GM23338 (cell line): ENCODE data around the gene GBF1. TPM values are rescaled to one million over a fixed set of nuclear protein-coding genes. Genes with fewer than 3 reads are reported as not detected.

Experiments used
- ATAC-seq: fragments of 200-7000 bp; cut with Tn5 transposase; 3 replicates; pipeline ENCODE4 v1.9.1; 2020
- DNase-seq: peaks from one replicate; pipeline ENCODE4 v3.0.0-alpha.2; 2015; ENCODE audit warnings: low spot score
- H2AFZ ChIP-seq: fragments of 200-600 bp; sonication (generic); 2 replicates; pipeline ENCODE4 v1.8.0; 2016; ENCODE audit warnings: antibody characterized with exemption, mild to moderate bottlenecking, moderate library complexity
- H3F3A ChIP-seq: fragments of 200-600 bp; sonication (generic); replicated peaks from 2 replicates; pipeline ENCODE4 v1.8.0; 2017; ENCODE audit warnings: antibody characterized with exemption, mixed run types, low read depth
- H3K27ac ChIP-seq: fragments of 200-600 bp; sonication (generic); 2 replicates; pipeline ENCODE4 v1.6.1; 2016; ENCODE audit warnings: low read depth
- H3K27me3 ChIP-seq: fragments of 200-600 bp; sonication (generic); 2 replicates; pipeline ENCODE4 v1.8.0; 2016; ENCODE audit warnings: mild to moderate bottlenecking, mixed run types, moderate library complexity; ENCODE audit not compliant: insufficient read depth
- H3K36me3 ChIP-seq: fragments of 200-600 bp; sonication (generic); 2 replicates; pipeline ENCODE4 v1.8.0; 2016; ENCODE audit warnings: mild to moderate bottlenecking; ENCODE audit not compliant: insufficient read depth
- H3K4me1 ChIP-seq: fragments of 200-600 bp; sonication (generic); 2 replicates; pipeline ENCODE4 v1.8.0; 2016; ENCODE audit warnings: mild to moderate bottlenecking, moderate library complexity; ENCODE audit not compliant: insufficient read depth
- H3K4me2 ChIP-seq: fragments of 200-600 bp; sonication (generic); 2 replicates; pipeline ENCODE4 v1.7.1; 2017; ENCODE audit warnings: mixed run types
- H3K4me3 ChIP-seq: fragments of 200-600 bp; sonication (generic); 2 replicates; pipeline ENCODE4 v1.6.1; 2016; ENCODE audit warnings: mixed run types
- H3K79me2 ChIP-seq: fragments of 200-600 bp; sonication (generic); replicated peaks from 2 replicates; pipeline ENCODE4 v1.8.0; 2017; ENCODE audit warnings: mild to moderate bottlenecking; ENCODE audit not compliant: insufficient read depth
- H3K9me2 ChIP-seq: fragments of 200-600 bp; sonication (generic); 2 replicates; pipeline ENCODE4 v1.8.0; 2017; ENCODE audit not compliant: insufficient read depth
- H4K20me1 ChIP-seq: fragments of 200-600 bp; sonication (generic); replicated peaks from 2 replicates; pipeline ENCODE4 v1.8.0; 2017; ENCODE audit warnings: mild to moderate bottlenecking; ENCODE audit not compliant: insufficient read depth
- H3K27ac Mint-ChIP-seq: 2 replicates; pipeline ENCODE4 v1.8.0; 2020; ENCODE audit warnings: inconsistent platforms, mild to moderate bottlenecking, moderate library complexity, mixed read lengths
- H3K27me3 Mint-ChIP-seq: 3 replicates; pipeline ENCODE4 v1.8.0; 2022; ENCODE audit warnings: low read depth, mild to moderate bottlenecking, moderate library complexity, mixed read lengths, inconsistent platforms; ENCODE audit not compliant: insufficient read depth, poor library complexity
- H3K36me3 Mint-ChIP-seq: 3 replicates; pipeline ENCODE4 v1.8.0; 2021; ENCODE audit warnings: low read depth, mild to moderate bottlenecking, inconsistent platforms, moderate library complexity, mixed read lengths
- H3K4me1 Mint-ChIP-seq: 3 replicates; pipeline ENCODE4 v1.8.0; 2020; ENCODE audit warnings: mild to moderate bottlenecking, inconsistent platforms, mixed read lengths
- H3K4me3 Mint-ChIP-seq: 3 replicates; pipeline ENCODE4 v1.8.0; 2021; ENCODE audit warnings: moderate library complexity, mild to moderate bottlenecking, inconsistent platforms, mixed read lengths
- H3K9me3 Mint-ChIP-seq: 3 replicates; pipeline ENCODE4 v1.8.0; 2020; ENCODE audit warnings: moderate library complexity, mild to moderate bottlenecking, inconsistent platforms, mixed read lengths
- polyA plus RNA-seq: library from polyadenylated mRNA; unstranded; fragments of >200 nt; fragmentation: Nextera tagmentation; extraction: Ambion mirVana; gene quantifications from 2 replicates; pipeline ENCODE4 v1.2.1, GENCODE V29; 2016
- total RNA-seq: library from RNA; depleted of rRNA; stranded (reverse); fragments of >200 nt; shearing (Covaris generic); gene quantifications from 2 replicates; pipeline ENCODE4 v1.2.3, GENCODE V29; 2014
- TF ChIP-seq, protein P1 (sequence below): fragments of 250-450 bp; sonication (Bioruptor Pico); IDR thresholded peaks from 2 replicates; pipeline ENCODE4 v1.5.0; 2020; ENCODE audit warnings: mild to moderate bottlenecking, moderate library complexity
- TF ChIP-seq, protein P2 (sequence below): IDR thresholded peaks from one replicate; pipeline ENCODE4 v1.6.1; 2018; ENCODE audit warnings: antibody characterized with exemption; ENCODE audit not compliant: unreplicated experiment
- TF ChIP-seq, protein P3 (sequence below), 2 experiments: fragments of 200-600 bp in 1 of 2; sonication (generic) in 1 of 2; conservative IDR thresholded peaks; 2 replicates each; pipeline versions ENCODE4 v1.5.1 to v1.6.1; 2016 to 2017; ENCODE audit warnings: antibody characterized with exemption in 2 of 2, low read depth in 2 of 2, mild to moderate bottlenecking in 2 of 2, moderate library complexity in 1 of 2

Gene GBF1
- total and polyA plus RNA-seq, 2 experiments from 2014 or later = 6.5 to 27.2 TPM

DNA sequence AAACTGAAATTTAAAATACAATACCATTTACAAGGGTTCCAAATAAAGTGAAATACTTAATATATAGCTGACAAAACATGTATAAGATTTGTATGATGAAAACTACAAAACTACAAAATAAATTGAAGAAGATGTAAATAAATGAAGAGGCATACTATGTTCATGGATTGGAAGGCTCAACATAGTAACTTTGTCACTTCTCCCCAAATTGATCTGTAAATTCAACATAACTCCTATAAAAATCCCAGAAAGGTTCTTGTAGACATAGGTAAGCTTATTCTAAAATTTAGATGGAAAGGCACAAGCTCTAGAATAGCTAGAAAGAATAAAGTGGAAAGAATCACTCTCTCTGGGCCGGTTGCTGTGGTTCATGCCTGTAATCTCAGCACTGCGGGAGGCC is 126.0 kb downstream of the GBF1 start (continued):
- TF ChIP-seq, protein P1, sequence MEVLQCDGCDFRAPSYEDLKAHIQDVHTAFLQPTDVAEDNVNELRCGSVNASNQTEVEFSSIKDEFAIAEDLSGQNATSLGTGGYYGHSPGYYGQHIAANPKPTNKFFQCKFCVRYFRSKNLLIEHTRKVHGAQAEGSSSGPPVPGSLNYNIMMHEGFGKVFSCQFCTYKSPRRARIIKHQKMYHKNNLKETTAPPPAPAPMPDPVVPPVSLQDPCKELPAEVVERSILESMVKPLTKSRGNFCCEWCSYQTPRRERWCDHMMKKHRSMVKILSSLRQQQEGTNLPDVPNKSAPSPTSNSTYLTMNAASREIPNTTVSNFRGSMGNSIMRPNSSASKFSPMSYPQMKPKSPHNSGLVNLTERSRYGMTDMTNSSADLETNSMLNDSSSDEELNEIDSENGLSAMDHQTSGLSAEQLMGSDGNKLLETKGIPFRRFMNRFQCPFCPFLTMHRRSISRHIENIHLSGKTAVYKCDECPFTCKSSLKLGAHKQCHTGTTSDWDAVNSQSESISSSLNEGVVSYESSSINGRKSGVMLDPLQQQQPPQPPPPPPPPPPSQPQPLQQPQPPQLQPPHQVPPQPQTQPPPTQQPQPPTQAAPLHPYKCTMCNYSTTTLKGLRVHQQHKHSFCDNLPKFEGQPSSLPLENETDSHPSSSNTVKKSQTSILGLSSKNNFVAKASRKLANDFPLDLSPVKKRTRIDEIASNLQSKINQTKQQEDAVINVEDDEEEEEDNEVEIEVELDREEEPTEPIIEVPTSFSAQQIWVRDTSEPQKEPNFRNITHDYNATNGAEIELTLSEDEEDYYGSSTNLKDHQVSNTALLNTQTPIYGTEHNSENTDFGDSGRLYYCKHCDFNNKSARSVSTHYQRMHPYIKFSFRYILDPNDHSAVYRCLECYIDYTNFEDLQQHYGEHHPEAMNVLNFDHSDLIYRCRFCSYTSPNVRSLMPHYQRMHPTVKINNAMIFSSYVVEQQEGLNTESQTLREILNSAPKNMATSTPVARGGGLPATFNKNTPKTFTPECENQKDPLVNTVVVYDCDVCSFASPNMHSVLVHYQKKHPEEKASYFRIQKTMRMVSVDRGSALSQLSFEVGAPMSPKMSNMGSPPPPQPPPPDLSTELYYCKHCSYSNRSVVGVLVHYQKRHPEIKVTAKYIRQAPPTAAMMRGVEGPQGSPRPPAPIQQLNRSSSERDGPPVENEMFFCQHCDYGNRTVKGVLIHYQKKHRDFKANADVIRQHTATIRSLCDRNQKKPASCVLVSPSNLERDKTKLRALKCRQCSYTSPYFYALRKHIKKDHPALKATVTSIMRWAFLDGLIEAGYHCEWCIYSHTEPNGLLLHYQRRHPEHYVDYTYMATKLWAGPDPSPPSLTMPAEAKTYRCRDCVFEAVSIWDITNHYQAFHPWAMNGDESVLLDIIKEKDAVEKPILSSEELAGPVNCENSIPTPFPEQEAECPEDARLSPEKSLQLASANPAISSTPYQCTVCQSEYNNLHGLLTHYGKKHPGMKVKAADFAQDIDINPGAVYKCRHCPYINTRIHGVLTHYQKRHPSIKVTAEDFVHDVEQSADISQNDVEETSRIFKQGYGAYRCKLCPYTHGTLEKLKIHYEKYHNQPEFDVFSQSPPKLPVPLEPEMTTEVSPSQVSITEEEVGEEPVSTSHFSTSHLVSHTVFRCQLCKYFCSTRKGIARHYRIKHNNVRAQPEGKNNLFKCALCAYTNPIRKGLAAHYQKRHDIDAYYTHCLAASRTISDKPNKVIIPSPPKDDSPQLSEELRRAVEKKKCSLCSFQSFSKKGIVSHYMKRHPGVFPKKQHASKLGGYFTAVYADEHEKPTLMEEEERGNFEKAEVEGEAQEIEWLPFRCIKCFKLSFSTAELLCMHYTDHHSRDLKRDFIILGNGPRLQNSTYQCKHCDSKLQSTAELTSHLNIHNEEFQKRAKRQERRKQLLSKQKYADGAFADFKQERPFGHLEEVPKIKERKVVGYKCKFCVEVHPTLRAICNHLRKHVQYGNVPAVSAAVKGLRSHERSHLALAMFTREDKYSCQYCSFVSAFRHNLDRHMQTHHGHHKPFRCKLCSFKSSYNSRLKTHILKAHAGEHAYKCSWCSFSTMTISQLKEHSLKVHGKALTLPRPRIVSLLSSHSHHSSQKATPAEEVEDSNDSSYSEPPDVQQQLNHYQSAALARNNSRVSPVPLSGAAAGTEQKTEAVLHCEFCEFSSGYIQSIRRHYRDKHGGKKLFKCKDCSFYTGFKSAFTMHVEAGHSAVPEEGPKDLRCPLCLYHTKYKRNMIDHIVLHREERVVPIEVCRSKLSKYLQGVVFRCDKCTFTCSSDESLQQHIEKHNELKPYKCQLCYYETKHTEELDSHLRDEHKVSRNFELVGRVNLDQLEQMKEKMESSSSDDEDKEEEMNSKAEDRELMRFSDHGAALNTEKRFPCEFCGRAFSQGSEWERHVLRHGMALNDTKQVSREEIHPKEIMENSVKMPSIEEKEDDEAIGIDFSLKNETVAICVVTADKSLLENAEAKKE (CRISPR knock-in tag) = no peak
- TF ChIP-seq, protein P2, sequence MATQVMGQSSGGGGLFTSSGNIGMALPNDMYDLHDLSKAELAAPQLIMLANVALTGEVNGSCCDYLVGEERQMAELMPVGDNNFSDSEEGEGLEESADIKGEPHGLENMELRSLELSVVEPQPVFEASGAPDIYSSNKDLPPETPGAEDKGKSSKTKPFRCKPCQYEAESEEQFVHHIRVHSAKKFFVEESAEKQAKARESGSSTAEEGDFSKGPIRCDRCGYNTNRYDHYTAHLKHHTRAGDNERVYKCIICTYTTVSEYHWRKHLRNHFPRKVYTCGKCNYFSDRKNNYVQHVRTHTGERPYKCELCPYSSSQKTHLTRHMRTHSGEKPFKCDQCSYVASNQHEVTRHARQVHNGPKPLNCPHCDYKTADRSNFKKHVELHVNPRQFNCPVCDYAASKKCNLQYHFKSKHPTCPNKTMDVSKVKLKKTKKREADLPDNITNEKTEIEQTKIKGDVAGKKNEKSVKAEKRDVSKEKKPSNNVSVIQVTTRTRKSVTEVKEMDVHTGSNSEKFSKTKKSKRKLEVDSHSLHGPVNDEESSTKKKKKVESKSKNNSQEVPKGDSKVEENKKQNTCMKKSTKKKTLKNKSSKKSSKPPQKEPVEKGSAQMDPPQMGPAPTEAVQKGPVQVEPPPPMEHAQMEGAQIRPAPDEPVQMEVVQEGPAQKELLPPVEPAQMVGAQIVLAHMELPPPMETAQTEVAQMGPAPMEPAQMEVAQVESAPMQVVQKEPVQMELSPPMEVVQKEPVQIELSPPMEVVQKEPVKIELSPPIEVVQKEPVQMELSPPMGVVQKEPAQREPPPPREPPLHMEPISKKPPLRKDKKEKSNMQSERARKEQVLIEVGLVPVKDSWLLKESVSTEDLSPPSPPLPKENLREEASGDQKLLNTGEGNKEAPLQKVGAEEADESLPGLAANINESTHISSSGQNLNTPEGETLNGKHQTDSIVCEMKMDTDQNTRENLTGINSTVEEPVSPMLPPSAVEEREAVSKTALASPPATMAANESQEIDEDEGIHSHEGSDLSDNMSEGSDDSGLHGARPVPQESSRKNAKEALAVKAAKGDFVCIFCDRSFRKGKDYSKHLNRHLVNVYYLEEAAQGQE = no peak

DNA sequence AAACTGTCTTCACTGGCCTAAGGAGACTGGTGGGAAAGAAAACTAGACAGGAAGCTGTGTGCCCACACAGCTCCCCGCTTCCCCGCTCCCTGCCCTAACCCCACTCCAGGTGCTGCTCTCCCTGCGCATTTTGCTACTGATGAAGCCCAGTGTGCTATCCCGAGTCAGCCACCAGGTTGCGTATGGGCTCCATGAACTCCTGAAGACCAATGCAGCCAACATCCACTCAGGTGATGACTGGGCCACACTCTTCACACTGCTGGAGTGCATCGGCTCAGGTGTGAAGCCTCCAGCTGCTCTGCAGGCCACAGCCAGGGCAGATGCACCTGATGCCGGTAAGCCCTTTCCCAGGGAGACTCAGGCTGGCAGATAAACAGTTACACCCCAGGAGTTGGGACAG is 129.9 kb downstream of the GBF1 start:
- Histone ChIP-seq H3K27ac (no peak overlapping the region), H2AFZ (no peak overlapping the region), H3K9me2 (no peaks in the 10 kb centered on the region), H3K27me3 (no peaks in the 10 kb centered on the region), H3K36me3 (peaks cover 15% of the 10 kb centered on the region), H3K4me1 (no peaks in the 10 kb centered on the region), H3K79me2 (no peaks in the 10 kb centered on the region), H3K4me2 (no peak overlapping the region), H3F3A (0 out of 2 replicates have a peak, but pooled peaks cover 4% of the 10 kb centered on the region), H4K20me1 (no peaks in the 10 kb centered on the region; the same call in 1 of the 2 replicates), H3K4me3 (no peak overlapping the region)
- TF ChIP-seq, protein P3, sequence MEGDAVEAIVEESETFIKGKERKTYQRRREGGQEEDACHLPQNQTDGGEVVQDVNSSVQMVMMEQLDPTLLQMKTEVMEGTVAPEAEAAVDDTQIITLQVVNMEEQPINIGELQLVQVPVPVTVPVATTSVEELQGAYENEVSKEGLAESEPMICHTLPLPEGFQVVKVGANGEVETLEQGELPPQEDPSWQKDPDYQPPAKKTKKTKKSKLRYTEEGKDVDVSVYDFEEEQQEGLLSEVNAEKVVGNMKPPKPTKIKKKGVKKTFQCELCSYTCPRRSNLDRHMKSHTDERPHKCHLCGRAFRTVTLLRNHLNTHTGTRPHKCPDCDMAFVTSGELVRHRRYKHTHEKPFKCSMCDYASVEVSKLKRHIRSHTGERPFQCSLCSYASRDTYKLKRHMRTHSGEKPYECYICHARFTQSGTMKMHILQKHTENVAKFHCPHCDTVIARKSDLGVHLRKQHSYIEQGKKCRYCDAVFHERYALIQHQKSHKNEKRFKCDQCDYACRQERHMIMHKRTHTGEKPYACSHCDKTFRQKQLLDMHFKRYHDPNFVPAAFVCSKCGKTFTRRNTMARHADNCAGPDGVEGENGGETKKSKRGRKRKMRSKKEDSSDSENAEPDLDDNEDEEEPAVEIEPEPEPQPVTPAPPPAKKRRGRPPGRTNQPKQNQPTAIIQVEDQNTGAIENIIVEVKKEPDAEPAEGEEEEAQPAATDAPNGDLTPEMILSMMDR (conservative IDR thresholded peaks at IDR 0.05; ENCODE audit: low read depth in 2 of 2) = peak; percentile 48 to 66
- TF ChIP-seq, protein P2 = no peak
- no peak overlapping the region for H3K4me3 Mint-ChIP-seq
- peak; percentile 73 for DNase-seq
- H3K27ac Mint-ChIP-seq = no peak overlapping the region
- H3K9me3 Mint-ChIP-seq = no peaks in the 10 kb centered on the region
- H3K4me1 Mint-ChIP-seq = no peaks in the 10 kb centered on the region
- H3K36me3 Mint-ChIP-seq = peaks cover 33% of the 10 kb centered on the region
- peak; percentile 96 for ATAC-seq
- H3K27me3 Mint-ChIP-seq = peaks cover 10% of the 10 kb centered on the region
